HG03175 (cell line): Measurements from ENCODE around the gene FNDC7.
A peak's percentile ranks its signal among the peaks of the same experiment; 100 is the strongest.
"Not testable (repeated sequence)": the region's sequence is repeated elsewhere in the genome, so short reads cannot be mapped to it uniquely, and the experiment has no call there.

Experiments
- ATAC-seq: cut with Tn5 transposase; IDR thresholded peaks from one replicate; pipeline ENCODE4 v1.9.1; 2021; ENCODE audit warnings: mild to moderate bottlenecking, moderate library complexity; ENCODE audit not compliant: unreplicated experiment

Gene FNDC7, protein sequence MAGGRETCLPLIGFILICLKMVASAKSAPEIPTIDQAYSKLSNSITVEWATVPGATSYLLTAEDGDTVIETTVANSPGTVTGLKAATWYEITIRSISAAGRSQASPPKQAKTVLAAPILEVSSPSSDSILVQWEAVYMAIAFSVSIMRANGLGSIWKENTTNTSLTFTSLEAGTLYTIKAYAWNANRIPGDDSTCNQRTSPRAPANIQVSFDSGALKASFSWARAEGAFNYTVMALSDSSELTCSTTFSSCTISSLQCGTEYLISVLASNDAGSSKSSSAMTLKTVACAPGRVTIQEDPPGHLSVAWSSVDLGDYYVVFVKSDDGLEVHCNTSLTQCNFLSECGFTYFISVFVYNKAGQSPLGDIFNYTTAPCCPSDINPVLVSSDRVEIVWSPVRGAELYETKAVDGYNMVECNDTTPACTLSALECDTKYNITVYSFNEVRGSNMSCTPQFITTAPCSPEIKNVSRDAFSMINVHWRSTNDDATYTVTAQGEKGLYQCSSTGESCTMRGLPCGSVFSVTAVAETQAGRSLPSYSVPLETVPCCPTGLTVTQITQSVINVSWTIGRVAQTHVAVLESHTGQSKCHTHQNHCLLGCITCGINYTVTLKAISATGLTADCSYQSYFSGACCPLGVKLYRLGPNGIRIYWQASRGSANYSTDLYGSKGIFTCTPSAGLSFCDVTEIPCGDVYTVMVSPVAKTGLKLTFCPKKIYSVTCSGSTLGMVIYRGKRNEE

GRCh38 chr1:108712606-108713150 is at the start of gene FNDC7:
Gene FNDC7 (plus strand): TSS chr1:108712908. CDS start chr1:108712934, 26 bp downstream.
- no peak for ATAC-seq

DNA sequence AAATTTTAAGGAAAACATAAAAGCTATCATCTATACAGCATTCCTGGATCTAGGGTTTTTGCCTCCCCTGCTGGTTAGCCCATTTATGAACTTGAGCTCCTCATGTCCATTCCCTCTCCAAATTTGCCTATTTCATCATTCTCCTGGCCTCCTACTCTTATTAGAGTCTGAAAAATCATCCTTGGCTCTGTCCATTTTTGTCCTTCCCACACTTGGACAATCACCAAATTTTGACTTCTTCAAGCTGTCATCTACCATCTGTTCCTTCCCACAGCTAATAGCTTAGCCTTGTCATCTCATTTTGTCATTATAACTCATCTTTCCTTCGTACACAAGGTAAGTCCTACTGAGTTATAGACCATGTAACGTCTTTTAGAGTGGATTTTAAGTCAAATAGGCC is 49.6 kb upstream of the FNDC7 start:
- ATAC-seq = no peak

DNA sequence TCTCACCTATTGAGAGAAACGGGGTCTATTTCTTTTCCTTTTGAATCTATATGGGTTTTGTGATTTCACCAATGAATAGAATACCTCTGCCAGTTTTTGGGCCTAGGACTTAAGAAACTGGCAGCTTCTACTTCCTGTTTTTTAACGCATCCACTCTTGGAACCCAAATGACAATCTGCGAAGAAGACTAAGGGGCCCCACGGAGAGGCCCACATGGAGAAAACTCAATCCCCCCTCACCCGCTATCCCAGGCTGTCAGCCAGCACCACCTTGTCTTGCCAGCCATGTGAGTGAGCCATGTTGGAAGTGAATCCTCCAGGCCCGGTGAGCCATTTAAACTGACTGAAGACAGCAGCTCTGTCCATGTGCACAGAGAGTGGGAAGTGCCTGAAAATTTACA is 48.2 kb upstream of the FNDC7 start:
- ATAC-seq = no peak

DNA sequence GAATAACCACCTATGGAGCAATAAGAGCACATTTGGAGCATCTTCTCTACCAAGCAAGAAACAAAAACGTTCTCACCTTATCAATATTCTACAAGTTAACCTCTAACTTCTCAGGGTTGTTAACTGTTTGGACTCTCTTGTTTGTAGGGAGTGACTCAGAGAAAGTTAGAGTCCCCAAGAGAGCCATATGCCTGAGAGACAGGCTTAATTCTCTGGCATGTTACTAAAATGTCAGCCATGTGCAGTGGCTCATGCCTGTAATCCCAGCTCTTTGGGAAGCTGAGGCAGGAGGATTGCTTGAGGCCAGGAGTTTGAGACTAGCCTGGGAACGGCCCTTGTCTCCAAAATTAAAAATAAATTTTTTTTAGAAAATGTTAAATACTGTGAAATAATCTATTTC is 47.6 kb upstream of the FNDC7 start:
- ATAC-seq = no peak

DNA sequence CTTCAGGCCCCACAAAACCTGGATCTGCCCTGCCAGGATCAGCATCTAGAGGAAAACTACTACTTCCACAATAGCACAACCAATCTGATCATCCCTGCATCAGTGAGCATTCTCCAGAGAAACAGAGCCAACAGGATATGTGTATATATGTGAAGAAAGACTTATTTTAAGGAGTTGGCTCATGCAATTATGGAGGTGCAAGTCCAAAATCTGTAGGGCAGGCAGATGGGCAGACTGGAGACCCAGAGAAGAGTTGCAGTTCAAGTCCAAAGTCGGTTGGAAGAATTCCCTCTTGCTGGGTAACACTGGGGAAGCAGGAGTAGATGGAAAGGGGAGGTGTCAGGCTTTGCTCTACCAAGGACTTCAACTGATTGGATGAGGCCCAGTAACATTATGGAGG is 46.9 kb upstream of the FNDC7 start:
- ATAC-seq = no peak

GRCh38 chr1:108667422-108667821 is 45.3 kb upstream of the FNDC7 start:
- ATAC-seq = not testable (repeated sequence)

DNA sequence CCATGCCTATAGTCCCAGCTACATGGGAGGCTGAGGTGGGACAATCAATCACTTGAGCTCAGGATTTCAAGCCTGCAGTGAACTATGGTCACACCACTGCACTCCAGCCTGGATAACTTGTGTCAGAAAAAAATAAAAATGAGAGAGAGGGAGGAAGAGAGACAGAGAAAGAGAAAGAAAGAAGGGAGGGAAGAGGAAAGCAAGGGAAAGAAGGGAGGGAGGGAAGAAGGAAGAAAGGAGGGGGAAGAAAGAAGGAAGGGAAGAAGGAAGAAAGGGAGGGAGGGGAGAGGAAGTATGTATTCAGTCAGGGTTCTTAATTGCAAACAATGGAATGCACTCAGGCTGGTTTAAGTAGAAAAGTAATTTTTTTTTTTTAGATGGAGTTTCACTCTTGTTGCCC is 43.9 kb upstream of the FNDC7 start:
- ATAC-seq = no peak

DNA sequence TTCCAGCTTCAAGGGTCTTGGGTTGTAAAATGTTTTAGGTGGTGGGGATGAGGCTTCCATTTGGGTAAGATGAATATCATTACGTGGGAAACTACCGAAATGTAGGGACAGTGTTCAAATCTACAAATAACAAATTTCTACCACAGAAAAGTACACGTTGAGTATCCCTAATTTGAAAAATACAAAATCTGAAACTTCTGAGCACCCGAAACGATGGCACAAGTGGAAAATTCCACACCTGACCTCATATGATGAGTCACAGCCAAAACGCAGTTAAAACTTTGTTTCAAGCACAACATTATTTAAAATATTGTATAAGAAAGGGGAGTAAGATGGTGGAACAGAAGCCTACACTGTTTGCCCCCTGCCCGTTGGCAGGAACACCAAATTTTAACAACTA is 43.0 kb upstream of the FNDC7 start:
- ATAC-seq = no peak

GRCh38 chr1:108670131-108670773 is 42.5 kb upstream of the FNDC7 start:
- ATAC-seq = no peak

DNA sequence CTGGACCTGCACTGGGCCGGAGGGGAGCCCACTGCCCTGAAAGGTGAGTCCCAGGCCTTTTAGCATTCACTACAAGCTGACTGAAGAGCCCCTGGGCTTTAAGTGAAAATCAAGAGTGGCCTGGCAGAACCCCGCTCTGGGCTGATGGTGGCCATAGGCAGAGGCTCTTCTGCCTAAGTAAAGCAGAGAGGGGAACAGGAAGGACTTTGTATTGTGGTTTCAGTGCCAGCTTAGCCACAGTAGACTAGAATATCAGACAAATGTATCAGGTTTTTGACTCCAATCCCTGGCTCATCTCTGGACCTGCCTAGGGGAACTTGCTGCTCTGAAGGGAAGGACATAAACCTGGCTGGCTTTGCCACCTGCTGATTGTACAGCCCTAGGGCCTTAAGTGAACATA is 41.6 kb upstream of the FNDC7 start:
- ATAC-seq = no peak

DNA sequence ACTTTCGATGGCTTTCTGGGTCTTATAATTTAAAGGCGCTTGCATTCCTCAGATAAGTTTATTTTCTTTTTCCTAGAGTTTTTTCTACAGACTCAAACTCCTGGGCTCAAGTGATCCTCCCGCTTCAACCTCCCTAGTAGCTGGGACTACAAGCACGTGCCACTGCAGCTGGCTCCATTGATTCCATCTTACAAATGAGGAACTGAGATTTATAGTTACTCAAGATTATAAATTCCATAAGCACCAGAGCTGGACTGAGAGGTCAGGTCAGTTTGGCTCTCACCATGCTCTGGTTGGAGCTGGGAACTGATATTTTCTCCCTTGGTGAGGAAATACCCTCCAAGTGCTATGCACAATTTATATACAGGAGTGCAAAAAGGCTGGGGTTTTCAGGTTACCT is 34.0 kb upstream of the FNDC7 start:
- no peak for ATAC-seq

DNA sequence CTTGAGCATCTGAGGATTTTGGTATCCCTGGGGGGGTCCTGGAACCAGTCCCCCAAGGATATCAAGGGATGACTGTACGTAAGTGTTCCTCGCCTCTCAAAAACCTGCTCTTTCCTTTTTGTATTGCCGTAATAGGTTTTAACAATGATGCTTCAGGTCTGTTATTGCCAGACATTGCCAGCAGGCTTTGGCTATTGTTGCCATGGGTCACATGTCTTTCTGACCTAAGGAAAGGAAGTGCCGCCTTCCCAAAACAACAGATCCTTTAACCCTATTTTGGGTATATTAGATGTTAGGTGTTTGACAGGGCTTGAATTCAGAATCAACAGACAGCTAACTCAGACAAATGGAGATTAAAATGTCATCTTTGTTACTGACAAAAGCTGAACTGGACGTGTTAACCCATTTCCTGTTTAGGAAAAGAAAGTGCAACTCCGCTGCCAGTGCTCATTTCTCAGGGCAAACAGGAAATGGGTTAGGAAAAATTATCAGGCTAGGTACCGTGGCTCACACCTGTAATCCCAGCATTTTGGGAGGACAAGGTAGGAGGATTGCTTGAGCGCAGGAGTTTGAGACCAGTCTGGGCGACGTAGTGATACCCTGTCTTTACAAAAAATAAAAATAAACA is 33.0 kb upstream of the FNDC7 start:
- ATAC-seq = no peak

GRCh38 chr1:108681701-108682100 is 31.0 kb upstream of the FNDC7 start:
- not testable (repeated sequence) for ATAC-seq

DNA sequence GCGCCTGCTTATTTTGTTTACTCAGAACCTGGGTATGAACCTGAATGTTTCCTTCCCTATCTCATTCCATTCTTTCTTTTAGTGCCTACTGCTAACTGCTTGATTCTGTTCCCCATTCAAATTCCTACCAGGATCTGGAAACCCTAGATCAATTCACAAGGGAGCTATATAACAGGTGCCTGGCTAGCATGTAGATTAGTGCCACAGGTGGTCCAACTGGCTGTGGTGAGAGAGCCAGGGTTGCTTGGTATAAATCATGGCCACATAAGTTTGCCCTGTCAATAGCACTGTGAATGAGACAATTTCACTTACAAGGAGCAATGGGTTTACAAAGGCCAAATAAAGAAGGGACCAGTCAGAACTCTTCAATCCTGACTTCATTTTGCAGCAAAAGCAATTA is 27.2 kb upstream of the FNDC7 start:
- no peak for ATAC-seq

- ATAC-seq = no peak
Measured at GRCh38 chr1:108686614-108687313, 25.9 kb upstream of the FNDC7 start.

DNA sequence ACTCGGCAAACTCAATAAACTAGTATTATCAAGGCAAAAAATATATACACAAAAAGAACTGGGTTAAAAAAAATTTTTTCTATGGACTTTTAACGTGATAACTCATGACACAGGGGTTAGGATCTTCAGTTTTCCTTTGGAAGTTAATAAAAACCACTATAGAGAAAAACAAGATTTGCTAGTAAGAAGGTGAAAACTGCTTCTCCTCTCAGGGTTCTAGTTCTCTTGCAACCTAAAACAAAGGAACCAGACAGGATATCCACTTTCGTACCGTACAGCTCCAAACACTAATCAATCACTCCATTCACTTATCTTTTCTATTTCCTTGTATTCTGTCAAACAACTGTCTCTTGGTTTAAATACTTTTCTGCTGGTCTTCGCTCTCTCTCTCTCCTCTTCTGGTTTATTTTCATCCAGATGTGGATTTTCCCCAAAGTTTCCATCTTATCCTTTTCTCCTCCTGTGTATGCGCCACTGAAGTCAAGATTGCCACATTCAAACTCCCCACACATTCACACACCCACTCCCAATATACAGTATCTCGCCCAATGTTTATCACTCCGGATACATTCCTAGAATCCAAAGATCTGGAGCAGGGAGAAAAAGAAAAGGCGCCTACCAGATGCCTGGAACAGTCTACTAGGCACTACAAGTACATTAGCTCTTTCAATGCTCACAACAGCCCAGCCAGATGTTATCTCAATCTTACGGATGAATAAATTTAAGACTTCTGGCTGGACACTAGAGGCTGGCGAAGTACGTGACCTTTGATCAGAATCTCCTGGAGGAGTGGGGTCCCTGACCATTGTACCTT is 21.4 kb upstream of the FNDC7 start:
- ATAC-seq = peak; percentile 4

- ATAC-seq = peak; percentile 94
Measured at GRCh38 chr1:108691942-108692723, 20.6 kb upstream of the FNDC7 start, which contains the start of gene PRPF38B. Gene PRPF38B (plus strand): TSS chr1:108692310. CDS start chr1:108692592, 282 bp downstream.

DNA sequence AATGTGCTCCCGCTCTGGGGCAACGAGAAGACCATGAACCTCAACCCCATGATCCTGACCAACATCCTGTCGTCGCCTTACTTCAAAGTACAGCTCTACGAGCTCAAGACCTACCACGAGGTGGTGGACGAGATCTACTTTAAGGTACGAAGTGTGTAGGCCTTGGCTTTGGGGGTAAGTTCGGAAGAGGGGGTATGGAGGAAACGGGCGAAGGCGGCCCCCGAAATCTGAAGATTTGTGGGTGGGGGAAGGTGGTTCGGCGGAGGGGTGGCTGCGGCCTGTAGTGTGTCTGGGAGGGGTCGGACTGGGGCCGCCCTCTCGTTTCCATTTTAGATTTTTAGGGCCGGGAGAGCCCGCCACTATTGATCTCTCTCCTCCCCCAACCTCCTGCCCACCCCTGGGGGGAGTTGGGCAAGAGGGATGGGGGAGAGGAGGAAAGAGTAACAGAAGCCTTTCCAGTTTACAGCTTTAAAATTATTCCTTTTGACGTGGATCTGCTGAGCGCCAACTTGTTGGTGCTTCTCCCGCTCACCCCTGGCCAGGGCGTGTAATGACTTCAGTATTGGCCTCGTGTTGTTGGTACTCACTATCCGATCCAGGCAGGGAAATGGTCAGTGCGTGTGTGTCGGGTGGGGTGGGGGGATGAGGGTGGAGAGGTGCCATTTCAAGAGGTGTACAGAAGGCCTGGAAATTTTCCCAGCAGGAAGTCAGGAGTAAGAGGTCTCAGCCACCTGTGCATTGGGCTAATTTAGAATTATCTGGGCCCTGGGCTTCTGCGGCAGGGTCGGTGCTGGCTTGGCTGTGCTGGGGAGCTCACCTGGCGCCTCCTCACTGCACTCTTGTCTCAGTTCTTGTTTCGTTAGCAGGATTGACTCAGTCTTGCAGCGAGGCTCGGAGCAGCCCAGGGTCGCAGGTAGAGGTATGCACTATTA is 19.7 kb upstream of the FNDC7 start:
- peak; percentile 55 for ATAC-seq
